PC-3 (cell line): ENCODE measurements around the gene TMEM255B. TPM values are rescaled to one million over a fixed set of nuclear protein-coding genes. Genes with fewer than 3 reads are reported as not detected.

Experiments used
- ATAC-seq: fragments of 200-7000 bp; cut with Tn5 transposase; 2 replicates; pipeline ENCODE4 v1.9.1; 2020; ENCODE audit warnings: mild to moderate bottlenecking, moderate library complexity
- BruUV-seq: library from RNA; stranded (reverse); fragments of 400-500 nt; replicated peaks from 2 replicates; lab custom pipeline; 2021; lab: Mats Ljungman, UMichigan
- CTCF ChIA-PET: fragments of 300-600 bp; sonication (Branson Sonifier 250); formaldehyde crosslinking; loops from one replicate; lab custom pipeline; 2022; ENCODE audit warnings: antibody characterized with exemption; lab: Charles Lee
- POLR2A ChIA-PET: fragments of 300-600 bp; sonication (Branson Sonifier 250); formaldehyde crosslinking; loops from one replicate; lab custom pipeline; 2022; ENCODE audit warnings: antibody characterized with exemption; ENCODE audit not compliant: unreplicated experiment; lab: Charles Lee
- DNase-seq: peaks from one replicate; pipeline ENCODE4 v3.0.0-alpha.2; 2015
- H2AFZ ChIP-seq: fragments of 300-600 bp; sonication (generic); 2 replicates; pipeline ENCODE4 v1.6.0; 2016; ENCODE audit warnings: antibody characterized with exemption, low read length
- H3F3A ChIP-seq: fragments of 300-600 bp; sonication (generic); one replicate; pipeline ENCODE4 v1.6.0; 2017; ENCODE audit warnings: antibody characterized with exemption, low read length, control low read depth, mild to moderate bottlenecking; ENCODE audit not compliant: unreplicated experiment
- H3K27ac ChIP-seq: fragments of 300-600 bp; sonication (generic); 2 replicates; pipeline ENCODE4 v1.5.1; 2016; ENCODE audit warnings: mild to moderate bottlenecking, low read length
- H3K27me3 ChIP-seq: fragments of 300-600 bp; sonication (generic); 2 replicates; pipeline ENCODE4 v1.6.1; 2016; ENCODE audit warnings: low read length, mixed read lengths
- H3K36me3 ChIP-seq: fragments of 300-600 bp; sonication (generic); 2 replicates; pipeline ENCODE4 v1.6.1; 2016; ENCODE audit warnings: low read depth, mixed run types, low read length, mixed read lengths
- H3K4me1 ChIP-seq: fragments of 300-600 bp; sonication (generic); 2 replicates; pipeline ENCODE4 v1.5.1; 2016; ENCODE audit warnings: low read length; ENCODE audit not compliant: insufficient read depth
- H3K4me2 ChIP-seq: fragments of 300-600 bp; sonication (generic); 2 replicates; pipeline ENCODE4 v1.6.0; 2016; ENCODE audit warnings: low read length
- H3K4me3 ChIP-seq: fragments of 300-600 bp; sonication (generic); 2 replicates; pipeline ENCODE4 v1.5.1; 2016; ENCODE audit warnings: mild to moderate bottlenecking, low read length, mixed read lengths
- H3K79me2 ChIP-seq: fragments of 300-600 bp; sonication (generic); 2 replicates; pipeline ENCODE4 v1.6.1; 2017; ENCODE audit warnings: low read length, mixed read lengths
- H3K9ac ChIP-seq: fragments of 300-600 bp; sonication (generic); 2 replicates; pipeline ENCODE4 v1.6.0; 2016; ENCODE audit warnings: mild to moderate bottlenecking, low read length
- H3K9me2 ChIP-seq: fragments of 300-600 bp; sonication (generic); replicated peaks from 2 replicates; pipeline ENCODE4 v1.6.1; 2016; ENCODE audit warnings: mixed run types, low read length, mixed read lengths
- H3K9me3 ChIP-seq: fragments of 300-600 bp; sonication (generic); 2 replicates; pipeline ENCODE4 v1.6.1; 2016; ENCODE audit warnings: low read length, mixed read lengths
- H4K20me1 ChIP-seq: fragments of 300-600 bp; sonication (generic); 2 replicates; pipeline ENCODE4 v1.6.1; 2016; ENCODE audit warnings: low read length, mixed read lengths
- EZH2 ChIP-seq: fragments of 300-600 bp; sonication (generic); IDR thresholded peaks from one replicate; pipeline ENCODE4 v1.6.1; 2017; ENCODE audit warnings: antibody characterized with exemption, mild to moderate bottlenecking, low read length; ENCODE audit not compliant: unreplicated experiment
- EZH2phosphoT487 ChIP-seq: fragments of 300-600 bp; sonication (generic); IDR thresholded peaks from 2 replicates; pipeline ENCODE4 v1.6.1; 2018; ENCODE audit warnings: mild to moderate bottlenecking, antibody characterized with exemption, low read length, borderline replicate concordance
- intact Hi-C: fragments of 100-400 bp; cut with micrococcal nuclease; formaldehyde crosslinking; loops from 2 replicates; pipeline ENCODE4 v1.9.0; 2023
- total RNA-seq: library from RNA; depleted of rRNA; stranded (reverse); fragments of >200 nt; gene quantifications from 2 replicates; pipeline ENCODE4 v1.2.3, GENCODE V29; 2014
- TF ChIP-seq, protein P1 (sequence below): fragments of 300-600 bp; sonication (generic); conservative IDR thresholded peaks from 2 replicates; pipeline ENCODE4 v1.5.1; 2017; ENCODE audit warnings: antibody characterized with exemption, low read depth, mild to moderate bottlenecking, low read length

TMEM255B gene
- total RNA-seq, 1 experiment from 2014 or later = 26.9 TPM

DNA sequence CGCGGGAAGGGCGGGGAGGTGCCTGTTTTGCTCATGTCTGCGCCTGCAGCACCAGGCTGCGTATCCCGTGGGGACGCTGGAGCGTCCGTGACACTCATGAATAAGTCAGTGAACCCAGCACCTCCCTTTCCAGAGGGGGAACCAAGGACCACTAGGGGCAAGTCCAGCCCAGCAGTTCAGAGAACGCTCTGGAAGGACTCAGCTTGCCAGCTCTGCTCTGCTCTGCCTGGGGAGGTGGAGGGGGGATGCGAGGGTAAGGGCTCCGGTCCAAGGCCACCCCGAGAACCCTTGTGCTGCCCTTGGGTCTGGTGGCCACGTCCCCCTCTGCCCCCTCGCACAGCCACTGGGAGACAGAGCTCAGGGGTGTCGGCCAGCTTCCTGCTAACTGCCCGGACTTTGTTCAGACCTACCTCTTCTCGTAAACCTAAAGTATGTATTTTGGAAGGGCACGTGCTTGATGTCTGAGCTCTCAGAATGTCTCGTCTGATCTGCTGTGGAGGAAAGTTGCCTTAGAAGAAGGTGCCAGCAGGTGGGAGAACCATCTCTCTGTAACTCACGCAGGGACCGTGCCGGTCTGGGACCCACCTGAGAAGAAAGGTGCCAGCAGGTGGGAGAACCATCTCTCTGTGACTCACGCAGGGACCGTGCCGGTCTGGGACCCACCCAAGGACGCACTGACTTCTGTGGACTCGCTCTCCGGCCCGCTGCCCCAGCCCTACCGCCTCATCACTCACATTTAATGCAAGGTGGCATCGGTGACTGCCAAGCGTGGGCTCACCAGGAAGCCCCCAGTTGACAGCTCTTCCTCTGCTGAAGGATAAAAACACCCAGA, 34.1 kb downstream of the TMEM255B start:
- intact Hi-C loops = no loop called here
- ChIA-PET CTCF (no interaction called here), POLR2A (no interaction called here)
- H3K9me2 ChIP-seq = no peaks in the 10 kb centered on the region
- H3F3A ChIP-seq = no peaks in the 10 kb centered on the region
- ATAC-seq (no peak), DNase-seq (no peak)
- no peaks in the 10 kb centered on the region for H3K79me2 ChIP-seq
- no peak overlapping the region for H3K27ac ChIP-seq
- no peak overlapping the region for H3K9ac ChIP-seq
- no peaks in the 10 kb centered on the region for H4K20me1 ChIP-seq
- no TSS peak for BruUV-seq
- H3K9me3 ChIP-seq = no peaks in the 10 kb centered on the region
- H3K27me3 ChIP-seq = no peaks in the 10 kb centered on the region
- no peak overlapping the region for H3K4me3 ChIP-seq
- no peak overlapping the region for H2AFZ ChIP-seq
- no peak overlapping the region for H3K4me2 ChIP-seq
- no peaks in the 10 kb centered on the region for H3K4me1 ChIP-seq
- TF ChIP-seq EZH2phosphoT487 = no peak
- no peak for TF ChIP-seq EZH2
- H3K36me3 ChIP-seq = no peaks in the 10 kb centered on the region

DNA sequence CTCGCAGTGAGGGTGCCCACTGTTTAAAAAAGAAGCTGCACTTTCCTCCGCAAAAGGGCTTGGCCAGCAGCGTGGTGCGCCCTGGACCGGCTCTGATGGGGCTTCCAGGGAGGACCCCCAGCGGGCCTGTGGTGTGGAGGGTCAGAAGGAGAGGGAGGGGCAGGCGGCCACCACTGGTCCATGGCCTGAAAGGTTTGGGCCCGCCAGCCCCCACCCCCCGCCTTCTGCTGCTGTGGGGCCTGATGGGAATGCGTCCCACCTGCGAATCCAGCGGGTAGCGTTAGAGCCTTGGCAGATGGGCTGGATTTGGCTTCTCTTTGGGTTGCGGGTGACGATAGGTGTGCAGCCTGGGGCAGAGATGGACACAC, 34.7 kb downstream of the TMEM255B start:
- no peaks in the 10 kb centered on the region for H3K27me3 ChIP-seq
- POLR2A ChIA-PET = no interaction called here
- CTCF ChIA-PET = no interaction called here

DNA sequence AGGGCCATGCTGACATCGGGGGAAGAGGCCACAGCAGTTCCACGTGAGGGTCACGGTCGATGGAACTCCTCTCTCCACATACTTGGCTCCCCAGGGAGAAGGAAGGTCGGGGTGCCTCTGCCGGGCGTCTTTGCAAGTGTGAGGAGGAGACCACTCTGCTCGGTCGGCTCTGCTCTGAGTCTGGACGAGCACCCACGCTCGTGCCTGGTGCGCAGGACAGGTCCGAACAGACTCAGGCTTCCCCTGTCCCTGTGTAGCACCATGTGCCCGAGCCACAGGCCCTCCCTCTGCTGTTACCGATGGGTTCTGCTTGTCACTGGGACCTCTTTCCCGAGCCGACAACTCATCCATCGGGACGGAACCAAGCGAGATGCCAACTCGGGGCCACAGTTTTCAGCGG, 35.1 kb downstream of the TMEM255B start:
- H3K27me3 ChIP-seq = no peaks in the 10 kb centered on the region
- H3K9ac ChIP-seq = no peak overlapping the region
- no peak overlapping the region for H3K27ac ChIP-seq
- DNase-seq = no peak
- H3K4me3 ChIP-seq = no peak overlapping the region
- H3K4me2 ChIP-seq = no peak overlapping the region
- no peak overlapping the region for H2AFZ ChIP-seq
- no peaks in the 10 kb centered on the region for H3F3A ChIP-seq
- no peaks in the 10 kb centered on the region for H3K9me3 ChIP-seq
- H3K9me2 ChIP-seq = no peaks in the 10 kb centered on the region
- no TSS peak for BruUV-seq
- CTCF ChIA-PET = no interaction called here
- TF ChIP-seq EZH2phosphoT487 (no peak), EZH2 (no peak)
- TF ChIP-seq, protein P1, sequence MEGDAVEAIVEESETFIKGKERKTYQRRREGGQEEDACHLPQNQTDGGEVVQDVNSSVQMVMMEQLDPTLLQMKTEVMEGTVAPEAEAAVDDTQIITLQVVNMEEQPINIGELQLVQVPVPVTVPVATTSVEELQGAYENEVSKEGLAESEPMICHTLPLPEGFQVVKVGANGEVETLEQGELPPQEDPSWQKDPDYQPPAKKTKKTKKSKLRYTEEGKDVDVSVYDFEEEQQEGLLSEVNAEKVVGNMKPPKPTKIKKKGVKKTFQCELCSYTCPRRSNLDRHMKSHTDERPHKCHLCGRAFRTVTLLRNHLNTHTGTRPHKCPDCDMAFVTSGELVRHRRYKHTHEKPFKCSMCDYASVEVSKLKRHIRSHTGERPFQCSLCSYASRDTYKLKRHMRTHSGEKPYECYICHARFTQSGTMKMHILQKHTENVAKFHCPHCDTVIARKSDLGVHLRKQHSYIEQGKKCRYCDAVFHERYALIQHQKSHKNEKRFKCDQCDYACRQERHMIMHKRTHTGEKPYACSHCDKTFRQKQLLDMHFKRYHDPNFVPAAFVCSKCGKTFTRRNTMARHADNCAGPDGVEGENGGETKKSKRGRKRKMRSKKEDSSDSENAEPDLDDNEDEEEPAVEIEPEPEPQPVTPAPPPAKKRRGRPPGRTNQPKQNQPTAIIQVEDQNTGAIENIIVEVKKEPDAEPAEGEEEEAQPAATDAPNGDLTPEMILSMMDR = no peak
- intact Hi-C loops = no loop called here
- POLR2A ChIA-PET = no interaction called here
- H3K4me1 ChIP-seq = no peaks in the 10 kb centered on the region
- no peaks in the 10 kb centered on the region for H3K36me3 ChIP-seq
- no peak for ATAC-seq
- H3K79me2 ChIP-seq = no peaks in the 10 kb centered on the region
- no peaks in the 10 kb centered on the region for H4K20me1 ChIP-seq

More for the DNA sequence above, 34.7 kb downstream of the TMEM255B start:
- no peak for ATAC-seq
- H3K4me1 ChIP-seq = no peaks in the 10 kb centered on the region
- H3K9me2 ChIP-seq = no peaks in the 10 kb centered on the region
- H3K4me3 ChIP-seq = no peak overlapping the region
- TF ChIP-seq EZH2phosphoT487 (no peak), EZH2 (no peak)
- TF ChIP-seq, protein P1 = no peak
- no peaks in the 10 kb centered on the region for H4K20me1 ChIP-seq
- DNase-seq = no peak
- no peak overlapping the region for H2AFZ ChIP-seq
- no peaks in the 10 kb centered on the region for H3K9me3 ChIP-seq
- no peaks in the 10 kb centered on the region for H3K36me3 ChIP-seq
- H3K27ac ChIP-seq = no peak overlapping the region
- H3F3A ChIP-seq = no peaks in the 10 kb centered on the region
- H3K4me2 ChIP-seq = no peak overlapping the region
- no TSS peak for BruUV-seq
- no peak overlapping the region for H3K9ac ChIP-seq
- no peaks in the 10 kb centered on the region for H3K79me2 ChIP-seq
- intact Hi-C loops = no loop called here
